GM18909 (cell line): Measurements from ENCODE around the gene ST7.
"Not testable (repeated sequence)": the region's sequence is repeated elsewhere in the genome, so short reads cannot be mapped to it uniquely, and the experiment has no call there.

Experiments used
- ATAC-seq: cut with Tn5 transposase; IDR thresholded peaks from one replicate; pipeline ENCODE4 v1.9.1; 2021; ENCODE audit warnings: mild to moderate bottlenecking; ENCODE audit not compliant: unreplicated experiment, poor library complexity

Gene ST7

DNA sequence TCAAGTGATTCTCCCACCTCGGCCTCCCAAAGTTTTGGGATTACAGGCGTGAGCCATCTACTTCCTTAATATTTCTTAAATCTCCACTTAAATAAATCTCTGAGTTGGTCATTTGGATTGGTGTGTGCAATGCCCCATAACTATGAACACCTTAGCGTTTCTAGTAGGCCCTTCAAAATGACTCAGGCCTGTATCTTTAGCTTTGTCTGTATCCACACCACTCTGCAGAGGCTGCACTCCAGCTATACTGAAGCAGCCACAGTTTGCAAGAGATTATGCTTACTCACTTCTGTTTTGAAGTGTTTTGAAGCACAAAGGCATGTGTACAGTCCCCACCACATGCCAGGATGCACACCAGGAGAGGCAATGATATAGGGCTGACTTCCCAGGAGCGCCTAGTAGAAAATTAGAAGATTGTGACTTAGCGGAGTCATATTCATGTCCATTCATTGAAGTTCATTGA is 2.4 kb upstream of the ST7 start:
- no peak for ATAC-seq

DNA sequence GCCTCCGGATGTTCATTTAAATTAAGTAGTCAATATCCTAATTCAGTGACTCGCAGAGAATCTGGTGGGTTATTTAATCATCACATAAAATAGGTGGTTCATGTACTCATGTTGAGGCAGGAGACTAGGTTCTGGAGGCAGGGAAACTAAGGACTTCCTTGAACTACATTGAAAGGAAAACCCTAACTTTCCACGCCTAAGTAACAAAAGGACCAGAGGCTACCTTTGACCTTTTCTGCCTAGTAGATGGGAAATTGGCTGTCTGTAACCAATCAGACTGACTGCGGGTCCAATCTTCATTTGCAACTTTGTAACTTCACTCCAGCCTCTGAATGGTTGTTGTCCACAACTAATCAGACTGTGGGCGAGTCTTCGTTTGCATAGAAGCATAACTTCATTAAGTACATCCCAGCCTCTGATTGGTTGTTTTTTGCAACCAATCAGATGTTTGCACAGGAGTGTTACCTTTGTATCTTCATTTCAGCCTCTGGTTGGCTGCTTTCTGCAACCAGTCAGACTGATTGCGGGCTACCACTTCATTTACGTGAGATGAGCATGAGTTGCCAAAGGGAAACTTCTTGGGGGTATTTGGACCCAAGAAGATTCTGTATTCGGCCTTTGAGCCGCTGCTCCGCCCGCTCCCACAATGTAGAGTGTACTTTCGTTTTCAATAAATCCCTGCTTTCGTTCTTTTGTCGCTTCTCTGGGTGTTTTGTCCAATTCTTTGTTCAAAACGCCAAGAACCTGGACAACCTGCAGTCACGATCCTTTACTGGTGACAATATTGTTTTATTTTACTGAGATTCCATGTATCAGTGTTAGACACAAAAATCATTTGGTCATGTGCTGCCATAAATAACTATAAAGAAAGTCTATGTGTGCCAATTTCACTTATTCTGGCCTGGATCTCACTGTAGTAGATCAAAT is 1.7 kb upstream of the ST7 start:
- ATAC-seq, result no peak

DNA sequence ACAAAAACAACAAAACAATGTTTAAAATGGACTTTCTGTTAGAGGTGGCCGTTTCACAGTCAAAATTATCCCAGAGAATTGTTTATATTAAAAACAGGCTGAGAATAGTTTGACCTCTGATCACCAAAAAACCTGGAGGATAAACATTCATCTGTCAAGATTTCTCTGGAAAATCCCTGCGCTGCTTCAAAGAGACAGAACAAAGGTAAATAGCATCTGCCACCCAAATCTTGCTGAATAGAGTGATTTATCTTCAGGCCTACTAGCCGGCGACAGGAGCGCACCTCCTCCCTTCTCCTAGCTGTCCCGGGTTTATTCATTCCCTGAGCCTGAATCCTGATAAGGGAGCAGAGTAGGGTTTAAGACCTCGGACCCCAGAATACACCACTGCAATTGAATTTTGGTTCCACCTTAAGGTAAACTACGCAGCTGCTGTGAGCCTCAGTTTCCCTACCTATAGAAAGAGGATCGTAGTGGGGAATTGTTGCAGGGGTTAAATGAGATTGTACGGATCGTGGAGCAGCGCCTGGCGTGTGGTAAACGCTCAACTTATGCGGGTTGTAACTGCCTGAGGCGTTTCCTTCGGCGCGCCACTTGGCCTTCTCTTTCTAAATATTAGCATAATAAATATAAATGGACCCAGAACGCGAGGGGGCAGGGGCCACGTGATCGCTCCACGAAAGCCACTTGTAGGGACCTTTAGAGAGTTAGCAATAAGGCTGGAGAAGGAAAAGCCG is 498 bp upstream of the ST7 start:
- peak; percentile 22 for ATAC-seq

DNA sequence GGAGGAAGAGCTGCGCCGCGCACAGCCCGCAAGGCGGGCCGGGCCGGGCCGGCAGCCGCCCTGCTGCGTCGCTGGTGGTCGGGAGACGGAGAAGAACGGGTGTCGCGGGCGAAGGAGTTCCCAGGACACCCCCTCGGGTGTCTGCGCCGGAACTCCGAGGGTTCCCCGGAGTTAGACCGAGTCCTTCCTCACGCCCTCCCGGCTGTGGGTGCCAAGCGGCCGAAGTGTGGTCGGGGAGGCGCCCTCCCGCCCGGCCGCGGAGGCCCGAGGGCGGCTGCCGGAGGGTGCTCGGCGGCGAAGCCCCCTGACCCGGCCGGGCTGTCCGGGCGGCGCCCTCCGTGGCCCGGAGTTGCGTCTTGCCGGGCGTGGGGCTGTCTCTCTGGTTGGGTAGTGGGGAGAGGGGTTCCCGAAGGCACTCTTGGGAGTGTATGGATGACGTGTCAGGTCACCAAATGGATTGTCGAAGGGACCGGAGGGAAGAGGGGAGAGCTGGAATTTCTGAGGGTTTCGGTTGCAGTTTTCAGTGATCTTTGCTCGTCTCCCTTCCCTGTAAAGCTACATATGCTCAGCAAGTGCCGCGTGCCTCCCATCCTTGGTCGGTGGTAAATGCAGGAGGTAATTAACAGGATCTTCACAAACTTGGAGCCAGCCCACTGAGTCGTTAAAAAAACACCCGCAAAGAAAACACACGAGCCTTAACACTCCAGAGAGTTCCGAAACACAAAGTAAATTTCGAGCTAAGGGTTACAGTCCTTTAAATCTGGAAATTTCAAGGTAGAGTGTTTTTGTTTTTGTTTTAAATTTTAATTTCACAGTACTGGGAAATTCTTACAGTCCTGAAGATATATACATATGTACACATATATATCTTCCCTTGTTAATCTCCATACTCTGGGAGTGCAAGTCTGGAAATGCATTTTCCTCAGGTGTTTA is 871 bp downstream of the ST7 start:
- ATAC-seq, result peak; percentile 18

DNA sequence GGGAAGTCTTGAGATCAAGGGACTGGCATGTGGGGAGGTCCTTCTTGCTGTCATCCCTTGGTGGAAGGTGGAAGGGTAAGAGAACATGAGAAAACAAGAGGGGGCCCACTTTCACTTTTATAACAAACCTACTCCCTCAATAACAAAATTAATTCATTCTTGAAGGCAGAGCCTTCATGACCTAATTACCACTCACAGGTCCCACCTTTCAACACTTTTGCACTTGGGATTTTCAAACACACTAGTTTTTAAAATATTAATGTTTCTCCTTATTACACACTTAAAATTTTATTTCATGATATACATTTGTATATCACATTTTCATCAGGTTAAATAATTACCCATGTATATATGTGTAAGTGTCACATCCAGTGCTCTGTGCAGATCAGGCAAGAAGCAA is 2.0 kb downstream of the ST7 start:
- no peak for ATAC-seq

DNA sequence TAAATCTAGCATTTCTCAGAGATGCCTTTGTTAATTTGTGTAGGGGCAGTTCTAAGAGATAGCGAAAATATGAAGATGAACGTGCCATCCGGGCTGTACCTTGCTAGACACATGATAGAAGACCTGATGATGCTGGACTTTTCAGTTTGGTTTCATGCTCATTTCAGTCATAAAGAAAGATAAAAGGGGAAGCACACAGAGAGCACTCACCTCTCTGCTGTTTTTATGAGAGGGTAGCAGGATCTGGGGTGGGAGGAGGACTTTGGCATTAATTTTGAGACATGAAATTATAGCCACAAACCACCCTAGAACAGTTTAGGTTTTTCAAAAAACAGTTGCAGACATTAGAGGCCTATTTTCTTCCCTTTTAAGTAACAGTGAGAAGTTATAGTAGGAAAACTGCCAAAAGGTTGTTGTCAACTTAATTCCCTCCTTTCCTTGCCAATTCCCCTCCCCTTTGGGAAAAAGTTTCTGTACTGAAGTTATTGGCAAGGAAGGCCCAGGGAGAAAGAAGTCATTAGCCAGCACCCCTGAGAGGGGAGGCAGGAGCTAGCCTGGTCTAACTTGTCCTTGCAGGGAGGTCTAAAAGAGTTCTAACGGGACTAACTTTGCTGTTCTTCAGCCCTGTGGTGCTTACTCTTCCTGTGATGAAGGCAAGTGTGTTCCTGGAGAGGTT is 2.6 kb downstream of the ST7 start:
- ATAC-seq, result peak; percentile 81

DNA sequence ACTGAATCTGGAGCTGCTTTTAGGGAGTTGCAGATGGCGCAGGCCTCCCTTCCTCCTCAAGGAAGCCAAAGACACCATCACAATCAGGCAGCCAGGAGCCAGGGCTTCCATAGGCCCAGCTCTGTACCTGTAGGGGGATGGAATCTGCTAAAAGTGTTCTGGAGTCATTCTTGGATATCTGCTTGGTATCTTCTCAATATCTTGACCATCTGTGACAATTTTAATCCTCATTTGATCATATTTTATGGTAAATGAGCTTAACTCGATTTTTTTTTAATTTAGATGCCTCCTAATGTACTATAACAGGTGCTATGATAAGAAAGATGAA is 3.1 kb downstream of the ST7 start:
- ATAC-seq, result no peak

DNA sequence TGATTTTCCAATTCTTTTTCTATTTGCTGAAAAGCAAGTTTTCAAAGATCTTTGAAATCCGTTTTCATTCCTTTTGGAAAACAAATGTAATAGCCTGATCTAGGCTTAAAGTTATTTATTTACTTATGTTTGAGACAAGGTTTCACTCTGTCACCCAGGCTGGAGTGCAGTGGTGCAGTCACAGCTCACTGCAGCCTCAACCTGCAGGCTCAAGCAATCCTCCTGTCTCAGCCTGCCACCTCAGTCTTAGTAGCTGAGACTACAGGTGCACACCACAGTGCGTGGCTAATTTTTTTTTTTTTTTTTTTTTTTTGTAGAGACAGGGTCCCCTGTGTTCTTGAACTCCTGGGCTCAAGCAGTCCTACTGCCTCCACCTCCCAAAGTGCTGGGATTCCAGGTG is 4.6 kb downstream of the ST7 start:
- ATAC-seq, result peak; percentile 54

DNA sequence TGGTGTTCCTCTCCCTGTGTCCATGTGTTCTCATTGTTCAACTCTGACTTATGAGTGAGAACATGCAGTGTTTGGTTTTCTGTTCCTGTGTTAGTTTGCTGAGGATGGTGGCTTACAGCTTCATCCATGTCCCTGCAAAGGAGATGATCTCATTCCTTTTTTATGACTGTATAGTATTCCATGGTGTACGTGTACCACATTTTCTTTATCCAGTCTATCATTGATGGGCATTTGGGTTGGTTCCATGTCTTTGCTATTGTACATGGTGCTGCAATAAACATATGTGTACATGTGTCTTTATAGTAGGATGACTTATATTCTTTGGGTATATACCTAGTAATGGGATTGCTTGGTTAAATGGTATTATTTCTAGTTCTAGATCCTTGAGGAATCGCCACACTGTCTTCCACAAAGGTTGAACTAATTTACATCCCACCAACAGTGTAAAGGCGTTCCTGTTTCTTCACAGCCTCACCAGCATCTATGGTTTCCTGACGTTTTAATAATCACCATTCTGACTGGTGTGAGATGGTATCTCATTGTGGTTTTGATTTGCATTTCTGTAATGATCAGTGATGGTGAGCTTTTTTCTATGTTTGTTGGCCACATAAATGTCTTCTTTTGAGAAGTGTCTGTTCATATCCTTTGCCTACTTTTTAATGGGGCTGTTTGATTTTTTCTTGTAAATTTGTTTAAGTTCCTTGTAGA is 8.8 kb downstream of the ST7 start:
- ATAC-seq, result not testable (repeated sequence)

DNA sequence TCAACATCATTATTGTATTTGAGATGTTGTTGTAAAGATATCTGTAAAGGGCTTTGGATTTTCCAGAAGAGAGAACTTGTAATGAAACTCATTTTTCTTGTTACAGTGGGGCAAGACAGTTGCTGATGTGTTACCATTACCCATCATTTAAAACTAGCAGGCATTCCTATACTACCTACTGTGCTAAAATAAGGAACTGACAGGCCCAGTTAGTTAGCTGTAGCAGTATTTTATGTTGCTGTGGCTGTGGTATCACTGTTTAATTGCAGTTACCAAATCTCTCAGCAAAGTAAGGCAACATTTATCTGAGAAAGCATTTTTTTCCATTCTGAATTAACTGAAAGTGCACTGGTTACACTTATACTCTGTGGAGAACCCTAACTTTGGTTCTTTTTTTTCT is 9.9 kb downstream of the ST7 start:
- ATAC-seq, result peak; percentile 45

DNA sequence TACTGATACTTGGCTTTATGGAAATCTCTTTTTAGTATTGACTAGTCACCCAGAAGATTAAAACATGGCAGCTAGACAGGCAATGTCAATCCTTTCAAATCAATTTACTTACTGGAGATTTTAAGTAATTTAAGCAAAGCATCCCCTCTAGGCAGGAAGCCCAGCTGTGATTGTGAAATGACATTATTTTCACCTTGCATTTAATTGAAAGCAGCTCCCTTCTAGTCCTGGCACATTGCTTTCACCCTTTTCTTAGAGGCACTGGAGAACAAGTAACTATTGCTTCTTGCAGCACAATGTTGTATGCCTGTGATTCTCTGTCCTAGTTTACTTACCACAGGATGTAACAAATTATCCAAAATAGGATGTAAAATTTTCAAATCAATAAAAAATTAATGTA is 13.3 kb downstream of the ST7 start:
- ATAC-seq, result no peak

DNA sequence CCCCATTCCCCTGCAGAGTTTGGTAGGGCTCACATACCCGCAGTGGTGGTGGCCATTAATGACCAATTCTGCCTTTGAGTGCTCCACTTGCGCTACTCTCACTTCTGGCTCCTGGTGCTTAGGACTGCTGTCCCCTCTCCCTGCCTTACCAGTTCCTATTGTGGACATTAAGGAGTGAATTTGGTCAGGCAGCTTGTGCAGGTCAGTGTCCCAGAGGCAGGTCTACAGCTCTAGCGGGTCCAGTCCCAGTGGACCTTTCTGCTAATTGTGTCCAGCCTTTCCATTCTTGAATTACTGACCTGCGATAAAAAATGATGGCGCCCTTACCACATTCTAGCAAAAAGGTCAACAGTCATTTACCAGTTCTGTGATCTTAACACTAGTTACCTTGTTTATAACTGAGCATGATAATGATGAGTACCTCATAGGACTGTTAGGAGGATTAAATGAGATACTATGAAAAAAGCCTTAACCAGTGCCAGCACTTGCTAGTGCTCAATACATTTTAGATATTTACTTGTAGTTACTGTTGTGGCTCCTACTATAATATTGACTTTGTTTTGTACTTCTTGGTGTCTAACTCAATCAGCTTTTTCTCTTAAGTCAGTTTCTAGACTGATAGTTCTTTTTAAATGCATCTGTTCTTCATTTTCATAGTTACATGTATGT is 14.1 kb downstream of the ST7 start:
- ATAC-seq, result no peak

DNA sequence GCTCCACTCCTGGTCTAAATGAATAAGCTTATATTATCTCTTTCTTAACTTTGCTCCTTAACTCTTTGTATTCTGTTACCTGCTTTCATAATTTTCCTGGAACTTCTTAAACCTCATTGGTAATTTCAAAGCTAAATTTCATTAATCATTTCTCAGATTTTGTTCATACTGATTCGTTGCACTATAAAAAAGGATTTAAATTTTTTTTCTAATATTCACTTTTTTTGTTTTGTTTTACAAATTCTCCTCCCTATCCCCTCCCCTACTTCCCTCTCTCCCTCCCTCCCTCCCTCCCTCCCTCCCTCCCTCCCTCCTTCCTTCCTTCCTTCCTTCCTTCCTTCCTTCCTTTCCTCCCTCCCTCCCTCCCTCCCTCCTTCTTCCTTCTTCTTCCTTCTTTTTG is 14.7 kb downstream of the ST7 start:
- ATAC-seq, result no peak

DNA sequence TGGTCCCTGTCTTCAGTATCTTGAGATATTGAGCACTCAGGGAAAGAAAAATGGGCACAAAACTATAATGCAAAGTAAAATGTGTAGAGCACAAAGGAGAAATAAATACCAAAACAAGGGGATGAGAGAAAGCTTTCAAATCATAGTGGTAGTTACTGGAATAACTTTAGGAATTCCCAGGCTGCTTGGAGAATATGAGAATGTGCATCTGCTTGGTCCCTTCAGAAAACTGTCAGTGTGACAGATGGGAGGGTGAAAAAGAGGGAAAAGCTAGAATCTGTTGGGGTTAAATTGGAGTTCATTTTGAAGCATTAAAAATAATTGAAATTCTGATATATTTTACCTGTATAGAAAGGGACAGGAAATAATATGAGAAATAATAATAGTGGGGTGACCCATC is 15.3 kb downstream of the ST7 start:
- ATAC-seq, result no peak

DNA sequence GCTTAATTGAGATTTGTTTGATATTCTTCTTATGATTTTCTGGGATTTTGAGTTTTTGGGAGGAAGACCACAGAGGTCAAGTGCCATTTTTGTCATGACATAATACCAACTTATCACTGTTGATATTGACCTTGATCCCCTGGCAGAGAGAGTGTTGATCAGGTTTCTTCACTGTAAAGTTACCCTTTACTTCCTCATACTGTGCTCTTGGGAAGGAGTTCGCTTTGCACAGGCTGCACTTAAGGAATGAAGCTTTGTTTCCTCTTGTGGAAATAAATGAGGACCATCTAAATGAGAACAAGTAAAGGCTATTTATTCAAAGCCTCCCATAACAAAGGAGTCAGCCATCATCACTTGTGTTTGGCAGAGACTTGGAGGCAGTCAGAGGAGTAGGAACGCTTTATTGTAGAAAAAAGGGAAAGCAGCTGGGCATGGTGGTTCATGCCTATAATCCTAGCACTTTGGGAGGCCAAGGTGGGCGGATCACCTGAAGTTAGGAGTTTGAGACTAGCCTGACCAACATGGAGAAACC is 16.1 kb downstream of the ST7 start:
- ATAC-seq, result no peak

DNA sequence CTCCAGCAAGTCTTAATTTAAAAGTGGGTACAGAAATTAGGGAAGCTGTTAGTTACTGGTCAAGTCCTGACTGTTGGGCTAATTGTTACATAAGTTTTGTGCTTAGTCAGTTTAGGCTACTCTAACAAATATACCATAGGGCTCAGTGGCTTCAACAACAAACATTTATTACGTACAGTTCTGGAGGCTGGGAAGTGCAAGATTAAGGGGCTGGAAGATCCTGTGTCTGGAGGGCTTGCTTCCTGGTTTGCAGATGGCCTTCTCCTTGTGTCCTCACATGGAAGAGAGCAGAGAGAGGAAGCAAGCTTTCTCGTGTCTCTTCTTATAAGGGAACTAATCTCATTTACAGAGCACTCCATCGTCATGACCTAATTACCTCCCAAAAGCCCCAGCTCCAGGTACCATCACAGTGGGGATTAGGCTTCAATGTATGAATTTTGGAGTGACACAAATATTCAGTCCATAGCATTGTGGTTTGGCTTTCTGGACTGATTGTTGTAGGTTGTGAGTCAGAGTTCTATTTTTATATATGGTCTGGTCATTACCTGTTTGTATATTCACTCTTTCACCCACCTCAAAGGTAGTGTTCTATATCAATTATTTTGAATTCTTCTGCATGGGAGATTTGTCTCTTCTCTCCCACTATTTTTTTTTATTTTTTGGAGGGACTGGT is 17.1 kb downstream of the ST7 start:
- peak; percentile 76 for ATAC-seq

DNA sequence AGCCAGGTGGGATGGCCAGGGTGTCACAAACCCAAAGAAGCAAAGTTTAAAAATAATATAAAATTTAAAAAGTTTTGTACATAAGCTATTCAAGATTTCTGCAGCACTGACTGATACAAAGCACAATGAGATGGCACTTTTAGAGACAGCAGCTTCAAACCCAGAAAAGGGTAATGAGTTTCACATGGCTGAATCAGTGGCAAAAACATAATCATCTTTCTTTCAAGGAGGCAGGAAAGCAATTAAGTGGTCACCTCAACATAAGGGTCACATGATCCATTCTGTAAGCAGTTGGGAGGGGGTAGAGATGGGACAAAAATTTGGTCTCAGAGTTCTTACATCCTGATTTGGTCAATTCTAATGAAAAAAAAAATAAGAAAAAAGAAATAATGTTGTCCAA is 17.9 kb downstream of the ST7 start:
- not testable (repeated sequence) for ATAC-seq

DNA sequence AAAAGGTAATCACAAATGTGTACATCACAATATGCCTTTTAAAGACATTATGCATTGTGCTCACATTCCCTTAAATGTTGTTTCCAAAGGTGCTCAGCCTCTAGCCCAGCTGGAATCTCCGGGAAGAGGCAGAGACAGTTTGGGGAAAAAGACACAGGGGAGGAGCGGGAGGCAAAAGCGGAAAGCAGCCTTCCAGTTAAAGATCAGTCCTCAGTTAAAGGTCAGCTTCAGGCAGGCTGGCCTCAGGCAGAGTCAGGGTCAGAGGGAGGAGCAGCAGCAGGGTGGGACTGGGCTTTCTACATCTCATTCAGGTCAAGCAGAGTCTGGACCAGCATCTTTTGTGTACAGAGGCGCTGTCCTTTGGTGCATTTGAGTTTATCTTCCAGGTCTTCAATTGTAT is 18.6 kb downstream of the ST7 start:
- no peak for ATAC-seq
